Activated CD8-positive, alpha-beta T cell treated with anti-CD3 and anti-CD28 coated beads for 36 hours (primary cell): Measurements from ENCODE around the gene NLGN1. TPM values are rescaled to one million over a fixed set of nuclear protein-coding genes. Genes with fewer than 3 reads are reported as not detected.

Experiments
- ATAC-seq: fragments of 200-7000 bp; cut with Tn5 transposase; one replicate; pipeline ENCODE4 v1.10.0; 2021; ENCODE audit warnings: mild to moderate bottlenecking, moderate library complexity
- CTCF ChIA-PET: fragments of 350-600 bp; sonication (Branson Sonifier 250); formaldehyde crosslinking; loops from one replicate; lab custom pipeline; 2021; ENCODE audit warnings: antibody characterized with exemption; lab: Charles Lee
- POLR2A ChIA-PET: fragments of 350-600 bp; sonication (Branson Sonifier 250); formaldehyde crosslinking; loops from one replicate; lab custom pipeline; 2021; ENCODE audit warnings: antibody characterized with exemption; lab: Charles Lee
- DNase-seq: peaks from one replicate; pipeline ENCODE4 v3.0.0-alpha.2; 2020
- H3K27ac Mint-ChIP-seq: one replicate; pipeline ENCODE4 v1.8.0; 2021; ENCODE audit warnings: mild to moderate bottlenecking, mixed read lengths
- H3K27me3 Mint-ChIP-seq: one replicate; pipeline ENCODE4 v1.8.0; 2021; ENCODE audit warnings: mixed read lengths
- H3K36me3 Mint-ChIP-seq: one replicate; pipeline ENCODE4 v1.8.0; 2021; ENCODE audit warnings: low read depth, mixed read lengths
- H3K4me1 Mint-ChIP-seq: one replicate; pipeline ENCODE4 v1.8.0; 2021; ENCODE audit warnings: low read depth, mixed read lengths
- H3K4me3 Mint-ChIP-seq: one replicate; pipeline ENCODE4 v1.8.0; 2021; ENCODE audit warnings: mild to moderate bottlenecking, moderate library complexity, mixed read lengths
- H3K9me3 Mint-ChIP-seq: one replicate; pipeline ENCODE4 v1.8.0; 2021; ENCODE audit warnings: mixed read lengths
- intact Hi-C: fragments of 100-400 bp; cut with micrococcal nuclease; formaldehyde crosslinking; loops from one replicate; pipeline ENCODE4 v1.10.0; 2022
- total RNA-seq, 2 experiments: library from RNA; stranded (reverse); gene quantifications; one replicate each; pipeline ENCODE4 v1.2.3, GENCODE V29; 2021
- TF ChIP-seq, protein P1 (sequence below): fragments of 200-600 bp; IDR thresholded peaks from one replicate; pipeline ENCODE4 v1.8.0; 2022; ENCODE audit warnings: antibody characterized with exemption, mild to moderate bottlenecking

The NLGN1 gene
- total RNA-seq, 2 experiments from 2014 or later: not detected

GRCh38 chr3:173893835-173894234 lies 496.3 kb downstream of the NLGN1 start:
- H3K4me3 Mint-ChIP-seq: no peak overlapping the region
- peaks cover 3% of the 10 kb centered on the region for H3K9me3 Mint-ChIP-seq
- CTCF ChIA-PET: no interaction called here
- DNase-seq: no peak
- POLR2A ChIA-PET: no interaction called here
- ATAC-seq: no peak
- no peaks in the 10 kb centered on the region for H3K36me3 Mint-ChIP-seq
- TF ChIP-seq, protein P1, sequence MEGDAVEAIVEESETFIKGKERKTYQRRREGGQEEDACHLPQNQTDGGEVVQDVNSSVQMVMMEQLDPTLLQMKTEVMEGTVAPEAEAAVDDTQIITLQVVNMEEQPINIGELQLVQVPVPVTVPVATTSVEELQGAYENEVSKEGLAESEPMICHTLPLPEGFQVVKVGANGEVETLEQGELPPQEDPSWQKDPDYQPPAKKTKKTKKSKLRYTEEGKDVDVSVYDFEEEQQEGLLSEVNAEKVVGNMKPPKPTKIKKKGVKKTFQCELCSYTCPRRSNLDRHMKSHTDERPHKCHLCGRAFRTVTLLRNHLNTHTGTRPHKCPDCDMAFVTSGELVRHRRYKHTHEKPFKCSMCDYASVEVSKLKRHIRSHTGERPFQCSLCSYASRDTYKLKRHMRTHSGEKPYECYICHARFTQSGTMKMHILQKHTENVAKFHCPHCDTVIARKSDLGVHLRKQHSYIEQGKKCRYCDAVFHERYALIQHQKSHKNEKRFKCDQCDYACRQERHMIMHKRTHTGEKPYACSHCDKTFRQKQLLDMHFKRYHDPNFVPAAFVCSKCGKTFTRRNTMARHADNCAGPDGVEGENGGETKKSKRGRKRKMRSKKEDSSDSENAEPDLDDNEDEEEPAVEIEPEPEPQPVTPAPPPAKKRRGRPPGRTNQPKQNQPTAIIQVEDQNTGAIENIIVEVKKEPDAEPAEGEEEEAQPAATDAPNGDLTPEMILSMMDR: no peak
- intact Hi-C loops: no loop called here
- H3K4me1 Mint-ChIP-seq: no peaks in the 10 kb centered on the region
- no peak overlapping the region for H3K27ac Mint-ChIP-seq
- no peaks in the 10 kb centered on the region for H3K27me3 Mint-ChIP-seq

DNA sequence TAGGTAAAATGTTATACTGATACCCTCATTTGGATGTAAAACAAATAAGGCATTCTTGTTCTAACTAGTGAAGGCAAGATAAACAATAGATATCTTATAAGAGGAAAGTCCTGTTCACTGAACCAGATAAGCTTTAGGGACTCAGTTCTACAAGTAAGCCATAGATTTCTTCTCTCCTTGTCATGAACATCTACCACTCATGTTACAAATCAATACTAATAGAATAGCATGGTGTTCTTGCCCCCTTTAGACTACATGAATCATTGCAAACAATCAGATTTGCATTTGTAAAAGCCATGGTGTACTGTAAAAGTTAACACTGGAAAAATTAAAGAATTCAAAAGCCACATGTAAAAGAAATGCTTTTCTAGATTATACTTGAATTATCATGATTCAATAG lies 500.1 kb downstream of the NLGN1 start:
- CTCF ChIA-PET: no interaction called here
- Mint-ChIP-seq H3K9me3 (peaks cover 4% of the 10 kb centered on the region), H3K27ac (no peak overlapping the region), H3K27me3 (no peaks in the 10 kb centered on the region), H3K36me3 (no peaks in the 10 kb centered on the region), H3K4me1 (no peaks in the 10 kb centered on the region), H3K4me3 (no peak overlapping the region)
- TF ChIP-seq, protein P1: no peak
- intact Hi-C loops: no loop called here
- DNase-seq (no peak), ATAC-seq (no peak)
- POLR2A ChIA-PET: no interaction called here

GRCh38 chr3:173901649-173902048 lies 504.1 kb downstream of the NLGN1 start:
- H3K27ac Mint-ChIP-seq: no peak overlapping the region
- intact Hi-C loops: no loop called here
- ATAC-seq: no peak
- H3K36me3 Mint-ChIP-seq: no peaks in the 10 kb centered on the region
- H3K27me3 Mint-ChIP-seq: no peaks in the 10 kb centered on the region
- H3K4me3 Mint-ChIP-seq: no peak overlapping the region
- TF ChIP-seq, protein P1: no peak
- DNase-seq: no peak
- no peaks in the 10 kb centered on the region for H3K4me1 Mint-ChIP-seq
- CTCF ChIA-PET: no interaction called here
- peaks cover 3% of the 10 kb centered on the region for H3K9me3 Mint-ChIP-seq
- POLR2A ChIA-PET: no interaction called here

- Mint-ChIP-seq H3K36me3 (no peaks in the 10 kb centered on the region), H3K27ac (no peak overlapping the region), H3K4me3 (no peak overlapping the region)
These were observed 504.9 kb downstream of the NLGN1 start for GRCh38 chr3:173902401-173902800.

GRCh38 chr3:173902871-173903270 lies 505.3 kb downstream of the NLGN1 start:
- ATAC-seq (no peak), DNase-seq (no peak)
- Mint-ChIP-seq H3K27ac (no peak overlapping the region), H3K27me3 (no peaks in the 10 kb centered on the region), H3K4me3 (no peak overlapping the region), H3K4me1 (no peaks in the 10 kb centered on the region), H3K36me3 (no peaks in the 10 kb centered on the region), H3K9me3 (peaks cover 1% of the 10 kb centered on the region)
- intact Hi-C loops: no loop called here
- ChIA-PET POLR2A (no interaction called here), CTCF (no interaction called here)
- TF ChIP-seq, protein P1: no peak

More at GRCh38 chr3:173902401-173902800, 504.9 kb downstream of the NLGN1 start:
- intact Hi-C loops: no loop called here
- DNase-seq (no peak), ATAC-seq (no peak)
- Mint-ChIP-seq H3K9me3 (peaks cover 1% of the 10 kb centered on the region), H3K4me1 (no peaks in the 10 kb centered on the region), H3K27me3 (no peaks in the 10 kb centered on the region)
- POLR2A ChIA-PET: no interaction called here
- TF ChIP-seq, protein P1: no peak
- CTCF ChIA-PET: no interaction called here
